ENCODE data around the gene DTNA.

DTNA gene

GRCh38 chr18:34742891-34743341 lies 32.8 kb downstream of the DTNA start:
- Histone ChIP-seq H3K27me3 (replicated peaks; ENCODE audit: control insufficient read depth, insufficient read depth, low read length) (no peaks in the 10 kb centered on the region), H3K9ac (ENCODE audit: low read length) (no peak overlapping the region), H3K9me3 (ENCODE audit: control insufficient read depth, low read length) (no peaks in the 10 kb centered on the region), H3K4me1 (ENCODE audit: control insufficient read depth, insufficient read depth, low read length) (peaks cover 36% of the 10 kb centered on the region), H3K4me3 (ENCODE audit: low read length) (no peak overlapping the region), H3K36me3 (ENCODE audit: control insufficient read depth, insufficient read depth, low read length, severe bottlenecking) (no peaks in the 10 kb centered on the region)
- no peak for DNase-seq (ENCODE audit: low read depth)

- Histone ChIP-seq H3K9me3 (ENCODE audit: control insufficient read depth, low read length) (no peaks in the 10 kb centered on the region), H3K4me1 (ENCODE audit: control insufficient read depth, insufficient read depth, low read length) (peaks cover 23% of the 10 kb centered on the region), H3K36me3 (ENCODE audit: control insufficient read depth, insufficient read depth, low read length, severe bottlenecking) (no peaks in the 10 kb centered on the region), H3K9ac (ENCODE audit: low read length) (no peak overlapping the region), H3K27me3 (replicated peaks; ENCODE audit: control insufficient read depth, insufficient read depth, low read length) (no peaks in the 10 kb centered on the region), H3K4me3 (ENCODE audit: low read length) (no peak overlapping the region)
- peak; percentile 81 for DNase-seq (ENCODE audit: low read depth)
Observed at GRCh38 chr18:34744569-34744968, 34.5 kb downstream of the DTNA start.

- Histone ChIP-seq H3K4me1 (ENCODE audit: control insufficient read depth, insufficient read depth, low read length) (peaks cover 3% of the 10 kb centered on the region), H3K36me3 (ENCODE audit: control insufficient read depth, insufficient read depth, low read length, severe bottlenecking) (no peaks in the 10 kb centered on the region)
- no peak for DNase-seq (ENCODE audit: low read depth)
Observed at GRCh38 chr18:34746614-34747013, 36.5 kb downstream of the DTNA start.

GRCh38 chr18:34749721-34750120 lies 39.6 kb downstream of the DTNA start:
- Histone ChIP-seq H3K36me3 (ENCODE audit: control insufficient read depth, insufficient read depth, low read length, severe bottlenecking) (no peaks in the 10 kb centered on the region), H3K9me3 (ENCODE audit: control insufficient read depth, low read length) (no peaks in the 10 kb centered on the region), H3K4me1 (ENCODE audit: control insufficient read depth, insufficient read depth, low read length) (peaks cover under 1% of the 10 kb centered on the region), H3K27me3 (replicated peaks; ENCODE audit: control insufficient read depth, insufficient read depth, low read length) (no peaks in the 10 kb centered on the region), H3K9ac (ENCODE audit: low read length) (no peak overlapping the region), H3K4me3 (ENCODE audit: low read length) (no peak overlapping the region)
- no peak for DNase-seq (ENCODE audit: low read depth)

More at GRCh38 chr18:34746614-34747013, 36.5 kb downstream of the DTNA start:
- no peak overlapping the region for H3K9ac ChIP-seq (ENCODE audit: low read length)
- H3K27me3 ChIP-seq (replicated peaks; ENCODE audit: control insufficient read depth, insufficient read depth, low read length): no peaks in the 10 kb centered on the region
- H3K4me3 ChIP-seq (ENCODE audit: low read length): no peak overlapping the region
- H3K9me3 ChIP-seq (ENCODE audit: control insufficient read depth, low read length): no peaks in the 10 kb centered on the region

- no peak for DNase-seq (ENCODE audit: low read depth)
- Histone ChIP-seq H3K9ac (ENCODE audit: low read length) (no peak overlapping the region), H3K27me3 (replicated peaks; ENCODE audit: control insufficient read depth, insufficient read depth, low read length) (no peaks in the 10 kb centered on the region), H3K9me3 (ENCODE audit: control insufficient read depth, low read length) (no peaks in the 10 kb centered on the region), H3K36me3 (ENCODE audit: control insufficient read depth, insufficient read depth, low read length, severe bottlenecking) (peaks cover 3% of the 10 kb centered on the region), H3K4me3 (ENCODE audit: low read length) (no peak overlapping the region), H3K4me1 (ENCODE audit: control insufficient read depth, insufficient read depth, low read length) (no peaks in the 10 kb centered on the region)
Observed at GRCh38 chr18:34752056-34752455, 42.0 kb downstream of the DTNA start.

- Histone ChIP-seq H3K4me3 (ENCODE audit: low read length) (no peak overlapping the region), H3K4me1 (ENCODE audit: control insufficient read depth, insufficient read depth, low read length) (no peaks in the 10 kb centered on the region), H3K9ac (ENCODE audit: low read length) (no peak overlapping the region), H3K9me3 (ENCODE audit: control insufficient read depth, low read length) (no peaks in the 10 kb centered on the region), H3K27me3 (replicated peaks; ENCODE audit: control insufficient read depth, insufficient read depth, low read length) (no peaks in the 10 kb centered on the region), H3K36me3 (ENCODE audit: control insufficient read depth, insufficient read depth, low read length, severe bottlenecking) (peaks cover 3% of the 10 kb centered on the region)
- DNase-seq (ENCODE audit: low read depth): no peak
Observed at GRCh38 chr18:34754300-34754699, 44.2 kb downstream of the DTNA start.

- Histone ChIP-seq H3K27me3 (replicated peaks; ENCODE audit: control insufficient read depth, insufficient read depth, low read length) (no peaks in the 10 kb centered on the region), H3K4me1 (ENCODE audit: control insufficient read depth, insufficient read depth, low read length) (no peaks in the 10 kb centered on the region), H3K9ac (ENCODE audit: low read length) (no peak overlapping the region), H3K36me3 (ENCODE audit: control insufficient read depth, insufficient read depth, low read length, severe bottlenecking) (peaks cover 3% of the 10 kb centered on the region), H3K9me3 (ENCODE audit: control insufficient read depth, low read length) (no peaks in the 10 kb centered on the region), H3K4me3 (ENCODE audit: low read length) (no peak overlapping the region)
- DNase-seq (ENCODE audit: low read depth): no peak
Observed at GRCh38 chr18:34757666-34758065, 47.6 kb downstream of the DTNA start.

- no peak overlapping the region for H3K9ac ChIP-seq (ENCODE audit: low read length)
- H3K9me3 ChIP-seq (ENCODE audit: control insufficient read depth, low read length): no peaks in the 10 kb centered on the region
- no peak overlapping the region for H3K4me3 ChIP-seq (ENCODE audit: low read length)
- no peaks in the 10 kb centered on the region for H3K4me1 ChIP-seq (ENCODE audit: control insufficient read depth, insufficient read depth, low read length)
- peaks cover 3% of the 10 kb centered on the region for H3K36me3 ChIP-seq (ENCODE audit: control insufficient read depth, insufficient read depth, low read length, severe bottlenecking)
- DNase-seq (ENCODE audit: low read depth): no peak
- H3K27me3 ChIP-seq (replicated peaks; ENCODE audit: control insufficient read depth, insufficient read depth, low read length): no peaks in the 10 kb centered on the region
Observed at GRCh38 chr18:34758378-34758948, 48.4 kb downstream of the DTNA start.

- H3K4me3 ChIP-seq (ENCODE audit: low read length): no peak overlapping the region
- H3K4me1 ChIP-seq (ENCODE audit: control insufficient read depth, insufficient read depth, low read length): no peaks in the 10 kb centered on the region
- no peaks in the 10 kb centered on the region for H3K9me3 ChIP-seq (ENCODE audit: control insufficient read depth, low read length)
- no peak for DNase-seq (ENCODE audit: low read depth)
- no peak overlapping the region for H3K9ac ChIP-seq (ENCODE audit: low read length)
- peaks cover 3% of the 10 kb centered on the region for H3K36me3 ChIP-seq (ENCODE audit: control insufficient read depth, insufficient read depth, low read length, severe bottlenecking)
- H3K27me3 ChIP-seq (replicated peaks; ENCODE audit: control insufficient read depth, insufficient read depth, low read length): no peaks in the 10 kb centered on the region
Observed at GRCh38 chr18:34760444-34760843, 50.3 kb downstream of the DTNA start.

- no peaks in the 10 kb centered on the region for H3K9me3 ChIP-seq (ENCODE audit: control insufficient read depth, low read length)
- no peak for DNase-seq (ENCODE audit: low read depth)
- no peaks in the 10 kb centered on the region for H3K36me3 ChIP-seq (ENCODE audit: control insufficient read depth, insufficient read depth, low read length, severe bottlenecking)
- H3K4me1 ChIP-seq (ENCODE audit: control insufficient read depth, insufficient read depth, low read length): peaks cover 26% of the 10 kb centered on the region
- H3K27me3 ChIP-seq (replicated peaks; ENCODE audit: control insufficient read depth, insufficient read depth, low read length): no peaks in the 10 kb centered on the region
- no peak overlapping the region for H3K9ac ChIP-seq (ENCODE audit: low read length)
- H3K4me3 ChIP-seq (ENCODE audit: low read length): no peak overlapping the region
Observed at GRCh38 chr18:34764451-34764850, 54.4 kb downstream of the DTNA start.

- H3K9me3 ChIP-seq (ENCODE audit: control insufficient read depth, low read length): no peaks in the 10 kb centered on the region
- no peaks in the 10 kb centered on the region for H3K36me3 ChIP-seq (ENCODE audit: control insufficient read depth, insufficient read depth, low read length, severe bottlenecking)
- no peak overlapping the region for H3K4me3 ChIP-seq (ENCODE audit: low read length)
- no peak overlapping the region for H3K9ac ChIP-seq (ENCODE audit: low read length)
- peaks cover 39% of the 10 kb centered on the region for H3K4me1 ChIP-seq (ENCODE audit: control insufficient read depth, insufficient read depth, low read length)
- no peaks in the 10 kb centered on the region for H3K27me3 ChIP-seq (replicated peaks; ENCODE audit: control insufficient read depth, insufficient read depth, low read length)
- DNase-seq (ENCODE audit: low read depth): peak; percentile 60
Observed at GRCh38 chr18:34767601-34768027, 57.5 kb downstream of the DTNA start.

- peak; percentile 59 for DNase-seq (ENCODE audit: low read depth)
- Histone ChIP-seq H3K27me3 (replicated peaks; ENCODE audit: control insufficient read depth, insufficient read depth, low read length) (no peaks in the 10 kb centered on the region), H3K4me3 (ENCODE audit: low read length) (no peak overlapping the region), H3K9me3 (ENCODE audit: control insufficient read depth, low read length) (no peaks in the 10 kb centered on the region), H3K9ac (ENCODE audit: low read length) (peak overlapping the region; percentile 53), H3K36me3 (ENCODE audit: control insufficient read depth, insufficient read depth, low read length, severe bottlenecking) (no peaks in the 10 kb centered on the region), H3K4me1 (ENCODE audit: control insufficient read depth, insufficient read depth, low read length) (peaks cover 56% of the 10 kb centered on the region)
Observed at GRCh38 chr18:34771958-34772357, 61.9 kb downstream of the DTNA start.

Data from adipocyte (in vitro differentiated cells).